NCI-H748 (cell line): ENCODE data around the gene MARCHF9.

Source experiments
- DNase-seq: peaks from one replicate; lab custom pipeline; 2025; ENCODE audit not compliant: unreplicated experiment; lab: John Stamatoyannopoulos, UW

MARCHF9 gene

DNA sequence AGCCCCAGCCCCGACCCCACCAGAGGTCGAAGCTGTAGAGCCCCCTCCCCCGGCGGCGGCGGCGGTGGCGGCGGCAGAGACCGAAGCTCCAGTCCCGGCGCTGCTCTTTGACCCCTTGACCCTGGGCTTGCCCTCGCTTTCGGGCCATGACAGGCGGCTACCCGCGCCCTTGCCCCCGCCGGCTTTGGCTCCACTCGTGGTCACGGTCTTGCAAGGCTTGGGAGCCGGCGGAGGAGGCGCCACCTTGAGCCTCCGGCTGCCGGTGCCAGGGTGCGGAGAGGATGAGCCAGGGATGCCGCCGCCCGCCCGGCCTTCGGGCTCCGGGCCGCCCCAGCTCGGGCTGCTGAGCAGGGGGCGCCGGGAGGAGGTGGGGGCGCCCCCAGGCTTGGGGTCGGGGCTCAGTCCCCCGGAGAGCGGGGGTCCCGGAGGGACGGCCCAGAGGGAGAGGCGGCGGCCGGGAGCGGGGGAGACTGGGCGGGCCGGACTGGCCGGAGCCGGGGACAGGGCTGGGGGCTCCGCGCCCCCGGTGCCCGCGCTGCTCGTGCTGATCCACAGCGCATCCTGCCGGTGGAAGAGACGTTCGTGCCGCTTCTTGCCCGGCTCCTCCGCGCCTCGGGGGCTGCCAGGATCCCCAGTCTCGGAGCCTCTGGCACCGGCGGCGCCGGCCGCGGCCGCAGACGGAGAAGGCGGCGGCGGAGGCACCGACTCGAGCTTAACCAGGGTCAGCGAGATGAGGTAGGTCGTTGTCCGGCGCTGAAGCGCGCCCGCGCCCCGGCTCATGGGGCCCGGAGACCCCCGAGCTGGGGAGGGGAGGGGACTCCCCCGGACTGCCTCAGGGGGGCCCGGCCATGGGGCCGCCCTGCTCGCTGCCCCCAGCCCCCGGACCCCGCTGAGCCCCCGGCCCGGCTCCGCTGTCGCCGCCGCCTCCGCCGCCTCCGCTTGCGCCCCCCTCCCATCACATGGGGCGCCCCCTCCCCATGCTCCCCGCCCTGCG, 17.1 kb upstream of the MARCHF9 start:
- DNase-seq, result peak; percentile 56

DNA sequence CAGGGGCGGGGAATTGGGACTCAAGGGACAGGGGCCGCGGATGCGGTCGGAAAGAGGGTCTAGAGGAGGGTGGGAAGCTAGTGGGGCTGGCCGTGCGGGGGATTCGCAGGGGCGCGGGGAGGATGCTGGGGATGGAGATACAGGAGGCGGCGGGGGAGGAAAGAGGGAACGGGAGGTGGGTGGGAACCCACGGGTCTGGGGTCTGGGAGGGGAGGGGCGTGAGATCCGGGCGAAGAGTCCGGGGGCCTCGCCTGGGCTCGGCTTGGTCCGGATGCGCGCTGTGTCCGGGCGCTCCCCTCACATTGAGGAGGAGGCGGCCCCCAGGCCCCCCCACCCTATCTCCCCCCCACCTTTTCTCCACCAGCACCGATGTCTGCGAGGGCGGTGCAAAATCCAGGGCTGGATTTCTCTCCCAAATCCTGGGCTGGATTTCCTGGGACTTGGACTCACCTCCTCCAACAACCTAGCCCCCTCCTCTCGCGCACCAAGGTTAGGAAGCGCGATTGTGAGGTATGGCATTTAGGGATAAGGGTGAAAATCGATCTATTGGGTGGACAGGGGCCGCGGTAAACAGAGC, 16.2 kb upstream of the MARCHF9 start, which contains the start of gene AGAP2:
AGAP2 (minus strand) TSS at position 82 of the 577 bp plus-strand sequence. CDS start 496 bp downstream, outside the sequence.
- no peak for DNase-seq

- DNase-seq, result peak; percentile 17
Measured at GRCh38 chr12:57739387-57739786, 15.5 kb upstream of the MARCHF9 start.

- DNase-seq, result no peak
Measured at GRCh38 chr12:57739914-57740538, 14.9 kb upstream of the MARCHF9 start.

GRCh38 chr12:57740656-57741412, 14.1 kb upstream of the MARCHF9 start:
- peak; percentile 57 for DNase-seq

GRCh38 chr12:57741413-57741789, 13.5 kb upstream of the MARCHF9 start:
- DNase-seq, result no peak

DNA sequence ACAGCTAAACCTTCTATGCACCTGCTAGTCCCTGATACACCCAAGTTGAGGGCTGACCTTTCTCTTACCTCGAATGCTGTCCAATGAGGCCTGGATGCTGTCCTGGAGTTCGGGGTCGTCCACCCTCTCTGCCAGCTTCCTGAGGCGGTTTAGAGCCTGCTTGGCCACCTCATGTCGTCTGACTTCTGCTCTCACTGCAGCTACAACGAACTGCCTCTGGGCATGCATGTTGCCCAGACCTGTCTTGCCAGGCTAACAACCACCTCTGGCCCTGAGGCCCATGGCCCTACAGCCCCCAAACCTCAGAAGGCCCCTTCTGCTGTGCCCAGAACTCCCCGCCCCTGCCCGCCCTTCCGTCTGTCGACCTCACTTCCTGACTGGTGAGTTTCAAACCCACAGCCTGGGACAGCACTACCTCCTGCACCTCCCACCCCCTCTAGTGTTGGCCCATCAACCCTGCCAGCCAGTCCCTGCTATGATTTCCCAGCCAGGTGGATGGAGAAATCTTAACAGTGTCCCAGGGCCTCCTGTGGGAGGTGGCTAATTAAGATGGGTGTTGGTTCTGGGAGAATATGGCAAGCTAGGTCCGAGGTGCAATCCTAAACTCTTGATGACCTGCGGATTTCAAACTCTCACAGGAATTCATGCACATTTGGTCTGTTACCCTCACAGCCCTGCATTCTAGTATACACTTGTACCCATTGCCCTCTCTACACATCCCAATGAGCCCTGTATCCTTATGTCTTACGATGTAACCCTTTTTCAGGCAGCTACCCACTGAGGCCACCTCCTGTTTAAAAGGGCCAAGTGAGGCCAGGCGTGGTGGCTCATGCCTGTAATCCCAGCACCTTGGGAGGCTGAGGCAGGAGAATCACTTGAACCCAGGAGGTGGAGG, 12.8 kb upstream of the MARCHF9 start:
- no peak for DNase-seq

- no peak for DNase-seq
Measured at GRCh38 chr12:57743769-57744168, 11.1 kb upstream of the MARCHF9 start.

DNA sequence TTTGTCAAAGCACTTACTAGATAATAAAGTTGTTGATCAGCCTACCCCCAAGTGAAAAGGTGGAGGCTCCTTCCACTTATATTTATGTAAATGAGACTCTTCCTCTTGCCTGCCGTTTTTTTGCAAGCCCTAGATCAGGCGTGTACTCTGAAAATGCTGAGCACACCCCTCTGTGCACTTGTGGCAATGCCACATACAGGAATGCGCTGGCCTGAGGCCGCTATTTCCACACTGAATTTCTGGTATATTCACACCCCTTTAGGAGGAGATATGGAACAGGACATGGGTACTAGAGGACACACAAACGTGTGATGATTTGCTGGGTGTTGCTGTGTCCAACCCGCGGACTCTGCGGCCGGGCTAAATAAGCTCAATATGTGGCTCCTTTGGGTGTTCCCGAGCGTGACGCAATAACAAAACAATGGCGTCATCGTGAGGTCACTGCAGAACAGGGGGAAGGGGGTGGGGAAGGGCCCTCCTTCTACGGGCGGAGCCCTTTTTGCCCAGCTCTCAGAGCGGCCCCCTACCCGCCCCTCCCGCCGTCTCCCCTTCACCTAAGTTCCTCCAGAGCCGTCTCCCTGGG, 10.6 kb upstream of the MARCHF9 start:
- DNase-seq, result peak; percentile 90

DNA sequence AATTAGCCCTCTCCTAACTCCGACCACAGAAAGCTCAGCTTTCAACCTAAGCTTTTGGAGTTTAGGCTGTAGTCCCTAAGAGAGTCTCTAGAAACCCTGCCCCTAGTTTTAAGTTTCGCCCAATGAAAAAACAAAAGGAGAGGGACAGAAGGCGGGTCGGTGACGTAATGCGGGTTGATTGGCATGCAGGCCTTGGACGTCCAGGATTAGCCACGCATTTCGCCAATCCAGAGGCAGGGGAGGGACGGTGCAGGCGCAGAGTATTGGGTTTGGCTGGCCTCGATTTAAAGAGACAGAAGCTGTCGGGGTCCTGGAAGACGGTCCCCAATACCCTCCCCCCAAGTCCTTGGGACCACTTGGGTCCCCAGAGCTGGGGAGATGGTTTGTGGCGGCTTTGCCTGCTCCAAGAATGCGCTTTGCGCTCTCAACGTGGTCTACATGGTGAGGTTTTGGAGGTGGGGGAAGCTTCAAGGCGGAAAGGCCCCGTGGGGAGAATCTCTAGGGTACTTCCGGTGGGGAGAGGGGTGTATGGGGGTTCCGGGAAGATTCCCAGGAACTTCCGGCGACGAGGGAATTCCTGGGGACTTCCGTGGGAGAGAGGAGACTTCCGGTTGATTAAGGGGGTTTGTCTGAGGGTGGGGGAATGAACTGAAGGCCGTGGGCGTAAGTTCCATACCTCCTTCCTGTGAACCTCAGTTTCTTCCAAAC, 10.0 kb upstream of the MARCHF9 start, which contains the start of gene TSPAN31:
TSPAN31 (plus strand) TSS at position 263 of the 708 bp plus-strand sequence; CDS start at position 379, 116 bp downstream.
- DNase-seq, result peak; percentile 98

DNA sequence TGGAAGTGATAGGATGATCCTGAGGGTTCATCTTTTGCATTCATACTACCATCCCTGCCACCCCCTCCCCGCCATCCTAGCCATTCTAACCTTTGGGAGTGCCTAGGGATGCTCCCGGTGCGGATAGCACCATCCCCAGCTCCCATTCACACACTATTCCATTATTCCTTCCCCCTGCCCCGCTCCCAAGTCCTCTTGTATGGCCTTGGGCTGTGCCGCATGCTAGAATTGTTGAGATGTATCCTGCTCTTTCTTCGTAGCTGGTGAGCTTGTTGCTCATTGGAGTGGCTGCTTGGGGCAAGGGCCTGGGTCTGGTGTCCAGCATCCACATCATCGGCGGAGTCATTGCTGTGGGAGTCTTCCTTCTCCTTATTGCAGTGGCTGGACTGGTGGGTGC, 9.4 kb upstream of the MARCHF9 start:
- DNase-seq, result peak; percentile 38

- DNase-seq, result no peak
Measured at GRCh38 chr12:57746025-57746424, 8.9 kb upstream of the MARCHF9 start.

- DNase-seq, result no peak
Measured at GRCh38 chr12:57749061-57749460, 5.8 kb upstream of the MARCHF9 start.

DNA sequence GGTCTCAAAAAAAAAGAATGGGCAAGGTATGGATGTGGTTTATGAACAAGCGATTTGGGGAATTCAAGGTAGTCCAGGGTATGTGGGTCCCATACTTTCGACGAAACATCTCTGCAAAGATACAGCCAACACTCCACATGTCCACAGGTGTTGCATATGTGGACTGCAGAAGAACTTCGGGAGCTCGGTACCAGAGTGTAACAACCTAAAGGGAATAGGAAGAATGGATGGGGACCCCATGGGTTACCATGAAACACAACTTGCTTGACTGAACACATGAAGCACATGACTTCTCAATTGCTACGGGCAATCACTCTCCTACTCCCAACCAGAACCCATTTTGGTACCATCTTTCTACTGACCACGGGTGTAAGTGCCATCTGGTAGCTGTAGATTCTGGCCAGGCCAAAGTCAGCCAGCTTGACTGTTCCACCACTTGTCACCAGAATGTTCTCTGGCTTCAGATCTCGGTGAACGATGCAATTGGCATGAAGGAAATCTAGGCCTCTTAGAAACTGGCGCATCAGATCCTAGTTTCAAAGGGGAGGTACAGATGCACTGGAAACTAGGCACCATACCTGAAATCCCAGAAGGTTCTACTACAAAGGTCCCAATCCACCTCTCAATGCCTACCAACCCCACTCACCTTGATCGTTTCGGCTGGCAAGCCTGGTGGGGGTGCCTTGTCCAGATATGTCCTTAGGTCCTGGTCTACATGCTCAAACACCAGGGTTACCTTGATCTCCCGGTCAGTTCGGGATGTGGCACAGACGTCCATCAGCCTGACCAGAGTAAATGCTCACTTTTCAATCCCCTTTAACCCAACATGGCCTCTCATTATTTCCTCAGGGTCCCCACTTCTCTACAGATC, 4.1 kb upstream of the MARCHF9 start:
- DNase-seq, result no peak

GRCh38 chr12:57751432-57751787, 3.5 kb upstream of the MARCHF9 start:
- peak; percentile 37 for DNase-seq

GRCh38 chr12:57751788-57752667, 2.9 kb upstream of the MARCHF9 start, which contains the start of gene CDK4:
Gene CDK4 (minus strand): TSS chr12:57752310. CDS start chr12:57751717, 593 bp downstream.
- peak; percentile 100 for DNase-seq

DNA sequence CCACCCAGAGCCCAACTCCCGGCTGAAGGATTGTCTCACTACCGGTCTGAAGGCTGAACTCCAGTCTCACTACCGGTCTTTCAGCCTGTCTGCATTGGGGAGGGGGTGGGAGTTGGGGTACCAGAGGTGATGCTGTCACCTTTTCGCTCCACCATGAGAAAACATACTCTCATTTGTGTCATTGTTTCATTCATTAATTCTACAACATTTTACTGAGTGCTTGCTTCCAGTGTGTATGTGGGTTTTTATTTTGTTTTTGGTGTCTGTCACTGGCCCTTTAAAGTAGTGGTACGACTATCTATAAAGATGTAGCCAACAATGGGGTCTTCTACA, 2.3 kb upstream of the MARCHF9 start:
- DNase-seq, result no peak
